ENCODE measurements around the gene PRSS12. TPM values are rescaled to one million over a fixed set of nuclear protein-coding genes. Genes with fewer than 3 reads are reported as not detected.

PRSS12 gene
- total and polyA plus RNA-seq, 8 donors = 0.45 to 21.7 (median 9.0) TPM

DNA sequence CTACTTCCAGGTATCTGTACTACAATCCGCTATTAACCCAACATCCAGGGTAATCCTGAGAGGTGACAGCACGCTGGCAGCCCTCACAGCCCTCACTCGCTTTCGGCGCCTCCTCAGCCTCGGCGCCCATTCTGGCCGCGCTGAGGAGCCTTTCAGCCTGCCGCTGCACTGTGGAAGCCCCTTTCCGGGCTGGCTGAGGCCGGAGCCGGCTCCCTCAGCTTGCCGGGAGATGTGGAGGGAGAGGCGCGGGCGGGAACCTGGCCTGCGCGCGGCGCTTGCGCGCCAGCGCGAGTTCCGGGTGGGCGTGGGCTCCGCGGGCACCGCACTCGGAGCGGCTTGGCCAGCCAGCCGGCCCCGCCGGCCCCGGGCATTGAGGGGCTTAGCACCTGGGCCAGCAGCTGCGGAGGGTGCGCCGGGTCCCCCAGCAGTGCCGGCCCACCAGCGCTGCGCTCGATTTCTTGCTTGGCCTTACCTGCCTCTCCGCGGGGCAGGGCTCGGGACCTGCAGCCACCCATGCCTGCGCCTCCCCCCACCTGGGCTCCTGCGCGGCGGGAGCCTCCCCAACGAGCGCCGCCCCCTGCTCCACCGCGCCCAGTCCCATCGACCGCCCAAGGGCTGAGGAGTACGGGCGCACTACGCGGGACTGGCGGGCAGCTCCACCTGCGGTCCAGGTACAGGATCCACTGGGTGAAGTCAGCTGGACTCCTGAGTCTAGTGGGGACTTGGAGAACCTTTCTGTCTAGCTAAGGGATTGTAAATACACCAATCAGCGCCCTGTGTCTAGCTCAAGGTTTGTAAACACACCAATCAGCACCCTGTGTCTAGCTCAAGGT is 87.3 kb downstream of the PRSS12 start:
- peaks cover 0 to 9% (median 0%) of the 10 kb centered on the region in 4 donors for H3K4me1 ChIP-seq
- no peaks in the 10 kb centered on the region for H3K36me3 ChIP-seq
- H3K4me3 ChIP-seq = peak overlapping the region; percentile 51 to 66 (median 60)
- DNase-seq = peak; percentile 51 to 84
- intact Hi-C loops (cut with DNase I; ENCODE audit: low total_unique reads) = no loop called here
- no peak for TF ChIP-seq EP300 (IDR thresholded peaks at IDR 0.05)
- H3K27ac ChIP-seq = peak overlapping the region; percentile 22 to 75 (median 47)
- 10 to 38% (median 19%) methylated on average over 13 to 64 of the region's 64 CpGs for WGBS, 5 donors
- H3K27me3 ChIP-seq = peaks cover 0 to 6% (median 0%) of the 10 kb centered on the region in 3 donors
- H3K9me3 ChIP-seq = no peaks in the 10 kb centered on the region

DNA sequence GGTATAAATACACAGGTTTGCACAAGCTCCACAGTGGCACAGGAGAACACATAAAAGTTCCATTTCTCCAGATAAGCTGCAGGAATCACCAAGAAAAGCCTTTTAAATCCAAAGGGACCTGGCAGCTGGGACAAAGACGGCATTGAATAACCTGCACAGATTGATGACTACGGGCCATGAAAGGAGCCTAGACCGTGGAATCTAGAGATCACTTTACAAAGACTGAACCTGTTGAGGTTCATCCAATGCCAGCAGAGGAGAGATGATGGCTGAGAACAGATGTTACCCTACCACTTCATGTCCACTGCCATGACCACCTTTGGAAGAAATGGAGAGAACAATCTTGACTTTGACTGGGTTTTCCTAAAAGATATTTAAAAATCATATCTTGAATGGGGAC is 88.7 kb downstream of the PRSS12 start:
- Histone ChIP-seq H3K36me3 (no peaks in the 10 kb centered on the region), H3K4me3 (no peak overlapping the region), H3K27me3 (peaks cover 0 to 6% (median 0%) of the 10 kb centered on the region in 3 donors), H3K9me3 (no peaks in the 10 kb centered on the region), H3K27ac (no peak overlapping the region), H3K4me1 (peaks cover 0 to 9% (median 0%) of the 10 kb centered on the region in 4 donors)
- TF ChIP-seq POLR2AphosphoS5 (IDR thresholded peaks at IDR 0.05) (no peak), EP300 (IDR thresholded peaks at IDR 0.05) (no peak), POLR2A (IDR thresholded peaks at IDR 0.05) (no peak)
- TF ChIP-seq, protein P1, sequence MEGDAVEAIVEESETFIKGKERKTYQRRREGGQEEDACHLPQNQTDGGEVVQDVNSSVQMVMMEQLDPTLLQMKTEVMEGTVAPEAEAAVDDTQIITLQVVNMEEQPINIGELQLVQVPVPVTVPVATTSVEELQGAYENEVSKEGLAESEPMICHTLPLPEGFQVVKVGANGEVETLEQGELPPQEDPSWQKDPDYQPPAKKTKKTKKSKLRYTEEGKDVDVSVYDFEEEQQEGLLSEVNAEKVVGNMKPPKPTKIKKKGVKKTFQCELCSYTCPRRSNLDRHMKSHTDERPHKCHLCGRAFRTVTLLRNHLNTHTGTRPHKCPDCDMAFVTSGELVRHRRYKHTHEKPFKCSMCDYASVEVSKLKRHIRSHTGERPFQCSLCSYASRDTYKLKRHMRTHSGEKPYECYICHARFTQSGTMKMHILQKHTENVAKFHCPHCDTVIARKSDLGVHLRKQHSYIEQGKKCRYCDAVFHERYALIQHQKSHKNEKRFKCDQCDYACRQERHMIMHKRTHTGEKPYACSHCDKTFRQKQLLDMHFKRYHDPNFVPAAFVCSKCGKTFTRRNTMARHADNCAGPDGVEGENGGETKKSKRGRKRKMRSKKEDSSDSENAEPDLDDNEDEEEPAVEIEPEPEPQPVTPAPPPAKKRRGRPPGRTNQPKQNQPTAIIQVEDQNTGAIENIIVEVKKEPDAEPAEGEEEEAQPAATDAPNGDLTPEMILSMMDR (IDR thresholded peaks at IDR 0.05) = no peak
- no peak for DNase-seq
- 90 to 99% (median 92%) methylated on average over 3 of the region's 3 CpGs for WGBS, 5 donors
- intact Hi-C loops (cut with DNase I; ENCODE audit: low total_unique reads) = no loop called here

DNA sequence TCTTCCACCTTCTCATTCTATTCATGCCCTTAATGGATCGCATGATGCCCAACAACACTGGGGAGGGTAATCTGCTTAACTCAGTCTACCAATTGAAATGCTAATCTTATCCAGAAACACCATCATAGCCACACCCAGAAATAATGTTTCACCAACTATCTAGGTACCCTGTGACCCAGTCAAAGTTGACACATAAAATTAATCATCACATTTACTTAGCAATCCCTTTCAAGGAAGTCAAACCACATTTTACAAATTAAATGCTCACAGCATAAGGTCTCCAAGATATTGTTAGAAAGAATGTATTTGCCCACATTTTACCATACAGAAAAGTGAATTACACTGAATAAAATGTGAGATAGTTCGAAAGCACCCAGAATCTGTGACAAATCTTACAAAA is 92.5 kb downstream of the PRSS12 start:
- Histone ChIP-seq H3K27me3 (peaks cover 0 to 1% (median 0%) of the 10 kb centered on the region in 3 donors), H3K4me1 (peaks cover 0 to 4% (median 0%) of the 10 kb centered on the region in 4 donors), H3K27ac (peak overlapping the region in 3 of 5 donors; percentile 26 to 50 (median 40)), H3K9me3 (no peaks in the 10 kb centered on the region), H3K36me3 (no peaks in the 10 kb centered on the region), H3K4me3 (no peak overlapping the region)
- 40 to 68% (median 52%) methylated on average over 2 of the region's 2 CpGs for WGBS, 5 donors
- intact Hi-C loops (cut with DNase I; ENCODE audit: low total_unique reads) = no loop called here
- DNase-seq = peak in 1 of 2 donors; percentile 27
- TF ChIP-seq POLR2A (IDR thresholded peaks at IDR 0.05) (no peak), EP300 (IDR thresholded peaks at IDR 0.05) (no peak), POLR2AphosphoS5 (IDR thresholded peaks at IDR 0.05) (peak in 1 of 3 donors; percentile 25)
- TF ChIP-seq, protein P1 (IDR thresholded peaks at IDR 0.05) = no peak

DNA sequence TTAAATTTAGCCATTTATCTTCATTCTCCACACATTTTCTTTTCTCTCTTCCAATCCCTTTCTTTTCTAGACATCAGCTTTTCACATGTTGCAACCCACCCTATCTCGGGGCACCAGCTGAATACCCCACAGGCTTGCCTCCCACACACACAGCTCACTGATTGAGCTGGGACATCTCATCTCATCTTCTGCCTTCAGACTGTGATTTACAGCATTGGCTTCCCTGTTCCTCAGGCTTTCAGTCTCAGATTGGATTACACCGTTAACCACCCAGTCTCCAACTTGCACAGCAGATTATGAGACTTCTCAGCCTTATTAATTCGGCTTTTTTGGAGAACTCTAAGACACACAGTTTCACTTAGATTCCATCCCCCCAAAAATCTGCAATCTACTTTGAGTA is 93.7 kb downstream of the PRSS12 start:
- intact Hi-C loops (cut with DNase I; ENCODE audit: low total_unique reads) = no loop called here
- no peaks in the 10 kb centered on the region for H3K4me1 ChIP-seq
- WGBS, 5 donors = 85 to 93% (median 90%) methylated on average over 3 of the region's 3 CpGs
- no peaks in the 10 kb centered on the region for H3K9me3 ChIP-seq
- no peak for TF ChIP-seq POLR2A (IDR thresholded peaks at IDR 0.05)
- TF ChIP-seq, protein P1 (IDR thresholded peaks at IDR 0.05) = no peak
- no peak for TF ChIP-seq EP300 (IDR thresholded peaks at IDR 0.05)
- no peak for TF ChIP-seq POLR2AphosphoS5 (IDR thresholded peaks at IDR 0.05)
- no peak for DNase-seq
- H3K27me3 ChIP-seq = no peaks in the 10 kb centered on the region
- no peak overlapping the region for H3K4me3 ChIP-seq
- no peaks in the 10 kb centered on the region for H3K36me3 ChIP-seq
- no peak overlapping the region for H3K27ac ChIP-seq

DNA sequence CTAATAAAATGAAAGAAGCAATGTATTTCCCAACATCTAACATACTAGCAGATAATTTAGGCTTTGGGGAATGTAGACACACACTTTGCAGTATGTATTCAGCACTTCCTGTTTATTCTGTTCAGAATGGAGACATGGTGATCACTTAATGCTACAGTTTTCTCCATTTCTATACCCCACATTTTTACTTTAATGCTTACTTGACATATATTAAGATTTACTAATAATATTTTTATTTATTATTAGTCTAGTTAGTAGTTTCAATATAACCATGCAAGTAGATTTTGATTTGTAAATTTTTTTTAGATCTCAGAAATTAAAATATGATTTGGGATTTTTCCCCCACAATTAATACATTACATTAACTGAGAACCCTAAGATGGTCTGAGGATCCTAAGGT is 98.4 kb downstream of the PRSS12 start:
- H3K4me1 ChIP-seq = no peaks in the 10 kb centered on the region
- intact Hi-C loops (cut with DNase I; ENCODE audit: low total_unique reads) = no loop called here
- H3K9me3 ChIP-seq = no peaks in the 10 kb centered on the region
- no peaks in the 10 kb centered on the region for H3K36me3 ChIP-seq
- no peak overlapping the region for H3K27ac ChIP-seq
- no peak for DNase-seq
- no peak overlapping the region for H3K4me3 ChIP-seq
- no peak for TF ChIP-seq EP300 (IDR thresholded peaks at IDR 0.05)
- no peak for TF ChIP-seq POLR2A (IDR thresholded peaks at IDR 0.05)
- TF ChIP-seq, protein P1 (IDR thresholded peaks at IDR 0.05) = no peak
- no peak for TF ChIP-seq POLR2AphosphoS5 (IDR thresholded peaks at IDR 0.05)
- no peaks in the 10 kb centered on the region for H3K27me3 ChIP-seq

Data from stomach (tissue), 9 donors.